K562 treated with DMSO at 1 percent for 24 hours (cell line): ENCODE results near the gene DYTN. TPM values are rescaled to one million over a fixed set of nuclear protein-coding genes. Genes with fewer than 3 reads are reported as not detected.

Experiments
- total RNA-seq: library from RNA; unstranded; fragments of 300-600 nt; gene quantifications from 2 replicates; pipeline ENCODE4 v1.2.3, GENCODE V29; 2022; ENCODE audit warnings: low read depth; ENCODE audit not compliant: insufficient read depth

DYTN gene
- not detected in 2 replicates for total RNA-seq

GRCh38 chr2:206718296-206718695 is at the start of gene DYTN:
TSS of gene DYTN (minus strand) at chr2:206718396. CDS start at chr2:206718279, 117 bp downstream.

GRCh38 chr2:206765242-206766056 is 47.3 kb upstream of the DYTN start, which contains the start of the genes FASTKD2 and MDH1B:
TSS of gene FASTKD2 (plus strand) at chr2:206765606. CDS start at chr2:206766694, 1,088 bp downstream.
TSS of gene MDH1B (minus strand) at chr2:206765328. CDS start at chr2:206765271, 57 bp downstream.

GRCh38 chr2:206642075-206643025 is 75.8 kb downstream of the DYTN start, which contains the start of gene FAM237A:
TSS of gene FAM237A (plus strand) at chr2:206642487. CDS start at chr2:206644237, 1,750 bp downstream.

Other genes with a start within 250 kb of the DYTN start
- not detected in 2 replicates for gene FAM237A, start 75.9 kb downstream of the DYTN start, total RNA-seq
- not detected in 2 replicates for gene MDH1B, start 46.9 kb upstream of the DYTN start, total RNA-seq
- 7.9 and 9.1 TPM in 2 replicates for gene FASTKD2, start 47.2 kb upstream of the DYTN start, total RNA-seq
- not detected in 2 replicates for gene CPO, start 221.1 kb upstream of the DYTN start, total RNA-seq